ENCODE data around the gene CTU2.

- TF ChIP-seq ZNF366 (tag by site-specific recombination; conservative IDR thresholded peaks at IDR 0.05) = no peak
- TF ChIP-seq ZNF561 (tag by site-specific recombination; IDR thresholded peaks at IDR 0.05; ENCODE audit: borderline replicate concordance) = no peak
- TF ChIP-seq, protein P1, sequence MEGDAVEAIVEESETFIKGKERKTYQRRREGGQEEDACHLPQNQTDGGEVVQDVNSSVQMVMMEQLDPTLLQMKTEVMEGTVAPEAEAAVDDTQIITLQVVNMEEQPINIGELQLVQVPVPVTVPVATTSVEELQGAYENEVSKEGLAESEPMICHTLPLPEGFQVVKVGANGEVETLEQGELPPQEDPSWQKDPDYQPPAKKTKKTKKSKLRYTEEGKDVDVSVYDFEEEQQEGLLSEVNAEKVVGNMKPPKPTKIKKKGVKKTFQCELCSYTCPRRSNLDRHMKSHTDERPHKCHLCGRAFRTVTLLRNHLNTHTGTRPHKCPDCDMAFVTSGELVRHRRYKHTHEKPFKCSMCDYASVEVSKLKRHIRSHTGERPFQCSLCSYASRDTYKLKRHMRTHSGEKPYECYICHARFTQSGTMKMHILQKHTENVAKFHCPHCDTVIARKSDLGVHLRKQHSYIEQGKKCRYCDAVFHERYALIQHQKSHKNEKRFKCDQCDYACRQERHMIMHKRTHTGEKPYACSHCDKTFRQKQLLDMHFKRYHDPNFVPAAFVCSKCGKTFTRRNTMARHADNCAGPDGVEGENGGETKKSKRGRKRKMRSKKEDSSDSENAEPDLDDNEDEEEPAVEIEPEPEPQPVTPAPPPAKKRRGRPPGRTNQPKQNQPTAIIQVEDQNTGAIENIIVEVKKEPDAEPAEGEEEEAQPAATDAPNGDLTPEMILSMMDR (tag by site-specific recombination; IDR thresholded peaks at IDR 0.05) = no peak
- no peak for TF ChIP-seq TCF7L2 (IDR thresholded peaks at IDR 0.05; ENCODE audit: borderline replicate concordance, low read depth, low read length)
- TF ChIP-seq ZNF580 (tag by site-specific recombination; IDR thresholded peaks at IDR 0.05) = no peak
- TF ChIP-seq ZNF24 (tag by site-specific recombination; IDR thresholded peaks at IDR 0.05) = no peak
- no peak for TF ChIP-seq ZBTB26 (tag by site-specific recombination; optimal IDR thresholded peaks at IDR 0.05)
Observed at GRCh38 chr16:88667461-88667860, 38.8 kb upstream of the CTU2 start.

Measured in HEK293 (cell line).